ENCODE measurements around the gene B4GALNT2.

GRCh38 chr17:49165143-49165542 is 32.6 kb downstream of the B4GALNT2 start:
- no peak for TF ChIP-seq POLR2A (IDR thresholded peaks at IDR 0.05; ENCODE audit: low read length)
- TF ChIP-seq, protein P1, sequence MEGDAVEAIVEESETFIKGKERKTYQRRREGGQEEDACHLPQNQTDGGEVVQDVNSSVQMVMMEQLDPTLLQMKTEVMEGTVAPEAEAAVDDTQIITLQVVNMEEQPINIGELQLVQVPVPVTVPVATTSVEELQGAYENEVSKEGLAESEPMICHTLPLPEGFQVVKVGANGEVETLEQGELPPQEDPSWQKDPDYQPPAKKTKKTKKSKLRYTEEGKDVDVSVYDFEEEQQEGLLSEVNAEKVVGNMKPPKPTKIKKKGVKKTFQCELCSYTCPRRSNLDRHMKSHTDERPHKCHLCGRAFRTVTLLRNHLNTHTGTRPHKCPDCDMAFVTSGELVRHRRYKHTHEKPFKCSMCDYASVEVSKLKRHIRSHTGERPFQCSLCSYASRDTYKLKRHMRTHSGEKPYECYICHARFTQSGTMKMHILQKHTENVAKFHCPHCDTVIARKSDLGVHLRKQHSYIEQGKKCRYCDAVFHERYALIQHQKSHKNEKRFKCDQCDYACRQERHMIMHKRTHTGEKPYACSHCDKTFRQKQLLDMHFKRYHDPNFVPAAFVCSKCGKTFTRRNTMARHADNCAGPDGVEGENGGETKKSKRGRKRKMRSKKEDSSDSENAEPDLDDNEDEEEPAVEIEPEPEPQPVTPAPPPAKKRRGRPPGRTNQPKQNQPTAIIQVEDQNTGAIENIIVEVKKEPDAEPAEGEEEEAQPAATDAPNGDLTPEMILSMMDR (IDR thresholded peaks at IDR 0.05) = no peak
- no peak for TF ChIP-seq ZC3H11A (IDR thresholded peaks at IDR 0.05)
- TF ChIP-seq, protein P2, sequence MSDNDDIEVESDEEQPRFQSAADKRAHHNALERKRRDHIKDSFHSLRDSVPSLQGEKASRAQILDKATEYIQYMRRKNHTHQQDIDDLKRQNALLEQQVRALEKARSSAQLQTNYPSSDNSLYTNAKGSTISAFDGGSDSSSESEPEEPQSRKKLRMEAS (IDR thresholded peaks at IDR 0.05) = no peak

Data from A549 (cell line).